HepG2 (cell line): ENCODE results near the gene HYOU1. TPM values are rescaled to one million over a fixed set of nuclear protein-coding genes. Genes with fewer than 3 reads are reported as not detected.

Experiments
- AHR ChIP-seq: IDR thresholded peaks from 2 replicates; pipeline ENCODE4 v1.6.1; 2018; ENCODE audit warnings: missing genetic modification reagents, missing compliant biosample characterization
- ATF4 ChIP-seq, 2 experiments: fragments of 450-650 bp in 1 of 2; sonication (generic) in 1 of 2; formaldehyde crosslinking; IDR thresholded peaks; 2 replicates each; pipeline versions ENCODE4 v1.5.0 to v1.8.0; 2020 to 2022; ENCODE audit warnings: mild to moderate bottlenecking in 1 of 2, missing genetic modification reagents in 1 of 2
- ATF7-NPFF ChIP-seq: sonication (generic); formaldehyde crosslinking; IDR thresholded peaks from 2 replicates; pipeline ENCODE4 v1.8.1; 2023; ENCODE audit warnings: mild to moderate bottlenecking, low read depth, missing genetic modification reagents, moderate library complexity
- BRD4 ChIP-seq: sonication (generic); formaldehyde crosslinking; IDR thresholded peaks from 2 replicates; pipeline ENCODE4 v1.4.0; 2020; ENCODE audit warnings: missing genetic modification reagents
- ELF1 ChIP-seq: sonication (generic); formaldehyde crosslinking; IDR thresholded peaks from 2 replicates; pipeline ENCODE4 v1.4.0; 2020; ENCODE audit warnings: missing genetic modification reagents
- FOXO1 ChIP-seq: sonication (generic); formaldehyde crosslinking; IDR thresholded peaks from 2 replicates; pipeline ENCODE4 v1.4.0; 2020; ENCODE audit warnings: missing genetic modification reagents
- HES4 ChIP-seq: sonication (generic); formaldehyde crosslinking; IDR thresholded peaks from 2 replicates; pipeline ENCODE4 v1.9.0; 2021; ENCODE audit warnings: mild to moderate bottlenecking, missing genetic modification reagents, borderline replicate concordance
- KLF11 ChIP-seq: IDR thresholded peaks from 2 replicates; pipeline ENCODE4 v1.6.1; 2016; ENCODE audit warnings: missing compliant biosample characterization
- RERE ChIP-seq: IDR thresholded peaks from 2 replicates; pipeline ENCODE4 v1.6.1; 2016; ENCODE audit warnings: low read depth, missing genetic modification reagents, missing compliant biosample characterization
- TEAD3 ChIP-seq: optimal IDR thresholded peaks from 2 replicates; pipeline ENCODE3; 2016; ENCODE audit warnings: borderline replicate concordance
- TFDP2 ChIP-seq: sonication (generic); formaldehyde crosslinking; IDR thresholded peaks from 2 replicates; pipeline ENCODE4 v1.4.0; 2020; ENCODE audit warnings: missing genetic modification reagents
- THAP11 ChIP-seq: IDR thresholded peaks from 2 replicates; pipeline ENCODE4 v1.6.1; 2016; ENCODE audit warnings: missing biosample characterization, missing genetic modification reagents
- ZBED4 ChIP-seq: sonication (generic); formaldehyde crosslinking; IDR thresholded peaks from 2 replicates; pipeline ENCODE4 v1.4.0; 2020; ENCODE audit warnings: missing genetic modification reagents, borderline replicate concordance
- ZFY ChIP-seq: sonication (generic); formaldehyde crosslinking; IDR thresholded peaks from 2 replicates; pipeline ENCODE4 v1.4.0; 2020; ENCODE audit warnings: missing genetic modification reagents
- ZNF430 ChIP-seq: sonication (generic); formaldehyde crosslinking; IDR thresholded peaks from 2 replicates; pipeline ENCODE4 v1.9.0; 2021; ENCODE audit warnings: mild to moderate bottlenecking, missing genetic modification reagents
- ZNF788 ChIP-seq: sonication (generic); formaldehyde crosslinking; IDR thresholded peaks from 2 replicates; pipeline ENCODE4 v1.5.0; 2020; ENCODE audit warnings: mild to moderate bottlenecking, missing genetic modification reagents, borderline replicate concordance
- polyA plus RNA-seq, 8 experiments: library from polyadenylated mRNA; depleted of rRNA in 3 of 8; stranded (reverse) in 7 of 8; unstranded in 1 of 8; fragments of >200 nt; fragmentation: Illumina TruSeq in 4 of 8; extraction: Trizol in 4 of 8; gene quantifications; 2 replicates each; pipeline versions ENCODE4 v1.2.1 to v1.2.3, GENCODE V29; 2011 to 2016; ENCODE audit warnings: low read depth in 4 of 8, missing spikeins in 1 of 8, mixed read lengths in 1 of 8; ENCODE audit not compliant: insufficient read depth in 1 of 8
- total RNA-seq, 5 experiments: library from RNA; depleted of rRNA; stranded (reverse); fragments of >200 nt; fragmentation: Illumina TruSeq; extraction: Trizol; gene quantifications; 2 replicates each; pipeline ENCODE4 v1.2.3, GENCODE V29; 2016; ENCODE audit warnings: low read depth in 1 of 5

The HYOU1 gene
- total and polyA plus RNA-seq, 2 of the 13 experiments (the other 11 are each of a cell fraction or from before 2014, with no cell fraction given): 127 to 155 TPM

GRCh38 chr11:119067371-119068222, 10.6 kb upstream of the HYOU1 start, which contains the start of gene VPS11 (continued):
- TF ChIP-seq TFDP2: peak; percentile 79
- no peak for TF ChIP-seq BRD4 (CRISPR knock-in tag)
- TF ChIP-seq ATF7-NPFF (CRISPR knock-in tag): peak; percentile 63; the same call in 1 of the 2 replicates
- peak; percentile 94 for TF ChIP-seq ELF1 (CRISPR knock-in tag)
- peak; percentile 84; the same call in 1 of the 2 replicates for TF ChIP-seq AHR (CRISPR knock-in tag)
- TF ChIP-seq ZNF430 (CRISPR knock-in tag): no peak; the same call in 1 of the 2 replicates
- TF ChIP-seq FOXO1: peak; percentile 48; the same call in 1 of the 2 replicates
- TF ChIP-seq ZBED4 (CRISPR knock-in tag): peak; percentile 67; the same call in 1 of the 2 replicates
- TF ChIP-seq ATF4 (CRISPR knock-in tag; IDR thresholded peaks at IDR 0.05): 0 out of 4 replicates have a peak, but pooled peaks of 1 of the 2 experiments have one; percentile 12
- TF ChIP-seq KLF11 (CRISPR knock-in tag): no peak
- TF ChIP-seq THAP11 (CRISPR knock-in tag): peak; percentile 90
- peak; percentile 62; the same call in 1 of the 2 replicates for TF ChIP-seq ZFY (CRISPR knock-in tag)
- peak; percentile 37 for TF ChIP-seq TEAD3 (CRISPR knock-in tag)
- no peak for TF ChIP-seq HES4 (CRISPR knock-in tag)
- TF ChIP-seq ZNF788 (CRISPR knock-in tag): no peak
- TF ChIP-seq RERE (CRISPR knock-in tag): 0 out of 2 replicates have a peak, but pooled peaks have one; percentile 39
